ENCODE results near the gene SLC22A13.
"Not testable (repeated sequence)": the region's sequence is repeated elsewhere in the genome, so short reads cannot be mapped to it uniquely, and the experiment has no call there.

The SLC22A13 gene

GRCh38 chr3:38227989-38228388 lies 37.6 kb upstream of the SLC22A13 start:
- TF ChIP-seq CTCF (IDR thresholded peaks at IDR 0.05; ENCODE audit: low read depth, low read length): no peak
- Histone ChIP-seq H3K4me1 (no peaks in the 10 kb centered on the region), H3K9me3 (no peaks in the 10 kb centered on the region), H3K27me3 (no peaks in the 10 kb centered on the region), H3K36me3 (no peaks in the 10 kb centered on the region), H3K4me3 (ENCODE audit: low read depth, low read length) (no peak overlapping the region)
- no peak for DNase-seq

DNA sequence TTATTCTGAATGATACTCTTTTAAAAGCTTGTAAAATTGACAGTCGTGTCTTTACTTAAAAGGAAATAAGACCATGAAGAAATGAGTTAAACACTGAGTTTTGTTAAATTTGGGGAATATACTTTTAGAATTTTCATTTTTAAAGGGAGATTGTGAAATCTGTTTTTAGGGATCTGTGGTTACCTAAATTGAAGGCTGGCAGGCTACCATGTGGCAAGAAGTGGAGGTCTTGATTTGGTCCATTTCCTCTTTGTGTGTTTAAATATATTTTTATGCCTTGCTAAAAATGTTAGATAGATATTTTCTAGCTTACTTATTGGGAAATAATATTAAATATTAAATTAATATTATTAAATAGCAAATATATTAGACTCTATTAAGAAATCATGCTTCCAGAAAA lies 36.6 kb upstream of the SLC22A13 start:
- H3K9me3 ChIP-seq: no peaks in the 10 kb centered on the region
- H3K36me3 ChIP-seq: no peaks in the 10 kb centered on the region
- H3K27me3 ChIP-seq: no peaks in the 10 kb centered on the region
- TF ChIP-seq CTCF (IDR thresholded peaks at IDR 0.05; ENCODE audit: low read depth, low read length): no peak
- no peaks in the 10 kb centered on the region for H3K4me1 ChIP-seq
- no peak for DNase-seq
- H3K4me3 ChIP-seq (ENCODE audit: low read depth, low read length): no peak overlapping the region

GRCh38 chr3:38232701-38233100 lies 32.9 kb upstream of the SLC22A13 start:
- H3K4me3 ChIP-seq (ENCODE audit: low read depth, low read length): no peak overlapping the region
- no peaks in the 10 kb centered on the region for H3K36me3 ChIP-seq
- no peaks in the 10 kb centered on the region for H3K4me1 ChIP-seq
- no peaks in the 10 kb centered on the region for H3K9me3 ChIP-seq
- no peaks in the 10 kb centered on the region for H3K27me3 ChIP-seq
- no peak for TF ChIP-seq CTCF (IDR thresholded peaks at IDR 0.05; ENCODE audit: low read depth, low read length)
- DNase-seq: no peak

DNA sequence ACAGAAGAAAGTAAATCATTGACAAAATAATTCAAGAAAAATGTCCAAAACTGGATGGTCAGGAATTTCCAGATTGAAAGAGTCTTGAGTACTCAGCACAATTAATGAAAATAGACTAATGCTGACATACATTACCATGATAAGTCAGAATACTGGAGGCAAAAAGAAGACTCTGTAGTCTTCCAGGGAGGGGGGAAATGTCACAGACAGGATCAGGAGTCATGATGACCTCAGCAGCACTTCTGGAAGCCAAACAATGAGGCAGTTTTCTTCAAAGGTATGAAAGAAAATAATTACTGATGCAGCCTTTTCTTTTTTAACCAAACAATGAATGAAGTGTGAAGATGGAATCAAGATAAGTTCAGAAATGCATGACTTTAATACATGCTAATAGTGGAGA lies 30.1 kb upstream of the SLC22A13 start:
- Histone ChIP-seq H3K4me3 (ENCODE audit: low read depth, low read length) (no peak overlapping the region), H3K27me3 (no peaks in the 10 kb centered on the region), H3K4me1 (no peaks in the 10 kb centered on the region), H3K9me3 (no peaks in the 10 kb centered on the region), H3K36me3 (no peaks in the 10 kb centered on the region)
- DNase-seq: no peak
- no peak for TF ChIP-seq CTCF (IDR thresholded peaks at IDR 0.05; ENCODE audit: low read depth, low read length)

- TF ChIP-seq CTCF (IDR thresholded peaks at IDR 0.05; ENCODE audit: low read depth, low read length): no peak
- Histone ChIP-seq H3K36me3 (no peaks in the 10 kb centered on the region), H3K4me3 (ENCODE audit: low read depth, low read length) (no peak overlapping the region), H3K27me3 (no peaks in the 10 kb centered on the region), H3K4me1 (no peaks in the 10 kb centered on the region), H3K9me3 (no peaks in the 10 kb centered on the region)
- no peak for DNase-seq
These were observed 27.1 kb upstream of the SLC22A13 start for GRCh38 chr3:38238416-38239008.

- not testable (repeated sequence) for H3K4me1 ChIP-seq; H3K36me3 ChIP-seq; H3K4me3 ChIP-seq (ENCODE audit: low read depth, low read length); H3K9me3 ChIP-seq; H3K27me3 ChIP-seq; DNase-seq
These were observed 22.8 kb upstream of the SLC22A13 start for GRCh38 chr3:38242812-38243211.

DNA sequence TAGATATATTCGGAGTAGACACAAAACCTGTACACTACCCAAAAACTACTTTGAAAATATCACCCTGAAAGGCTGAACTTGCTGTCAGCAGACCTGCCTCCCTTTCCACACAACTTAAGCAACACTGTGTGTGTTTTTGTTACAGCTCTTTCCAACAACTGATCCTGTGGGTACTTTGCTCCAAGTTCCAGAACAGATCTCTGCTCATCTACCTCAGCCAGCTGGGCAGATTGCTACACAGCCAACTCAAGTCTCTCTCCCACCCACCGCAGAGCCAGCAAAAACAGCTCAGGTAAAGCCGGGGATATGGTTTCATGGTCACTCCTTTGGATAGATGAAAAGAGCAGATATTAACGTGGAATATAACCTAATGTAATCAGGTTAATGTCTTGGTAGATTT lies 19.7 kb upstream of the SLC22A13 start:
- DNase-seq: no peak
- Histone ChIP-seq H3K4me1 (no peaks in the 10 kb centered on the region), H3K27me3 (no peaks in the 10 kb centered on the region), H3K36me3 (no peaks in the 10 kb centered on the region; the same call in 1 of the 2 replicates), H3K9me3 (no peaks in the 10 kb centered on the region), H3K4me3 (ENCODE audit: low read depth, low read length) (no peak overlapping the region)
- TF ChIP-seq CTCF (IDR thresholded peaks at IDR 0.05; ENCODE audit: low read depth, low read length): no peak

Data from BE2C (cell line).